ENCODE data around the gene PRPF6.

- TF ChIP-seq CTCF (conservative IDR thresholded peaks at IDR 0.05 in 1 of 2, IDR thresholded peaks at IDR 0.05 in 1 of 2; ENCODE audit: extremely low read depth in 1 of 2, insufficient read depth in 1 of 2, low read depth in 1 of 2, low read length in 2 of 2) (no peak), EZH2 (IDR thresholded peaks at IDR 0.05; ENCODE audit: borderline replicate concordance, low read length) (no peak)
Measured at GRCh38 chr20:64010711-64011237, 29.8 kb downstream of the PRPF6 start.

All from mammary epithelial cell (primary cell).